ENCODE results near the gene DISC1. TPM values are rescaled to one million over a fixed set of nuclear protein-coding genes. Genes with fewer than 3 reads are reported as not detected.

Gene DISC1
- total RNA-seq, 1 experiment from 2014 or later, result 3.3 TPM

- Histone ChIP-seq H3K27me3 (replicated peaks) (no peaks in the 10 kb centered on the region), H3K9me3 (replicated peaks) (no peaks in the 10 kb centered on the region), H3K36me3 (no peaks in the 10 kb centered on the region), H3K4me1 (replicated peaks) (peaks cover 8% of the 10 kb centered on the region), H3K27ac (no peak overlapping the region), H3K4me3 (no peak overlapping the region)
- no peak for DNase-seq (ENCODE audit: low read depth in 1 of 2, low spot score in 2 of 2)
These were observed 215.2 kb downstream of the DISC1 start for GRCh38 chr1:231841616-231842344.

GRCh38 chr1:231842441-231842840, 215.9 kb downstream of the DISC1 start:
- DNase-seq (ENCODE audit: low read depth in 1 of 2, low spot score in 2 of 2), result no peak
- Histone ChIP-seq H3K4me3 (no peak overlapping the region), H3K4me1 (replicated peaks) (peaks cover 8% of the 10 kb centered on the region), H3K36me3 (no peaks in the 10 kb centered on the region), H3K27me3 (replicated peaks) (no peaks in the 10 kb centered on the region), H3K9me3 (replicated peaks) (no peaks in the 10 kb centered on the region), H3K27ac (no peak overlapping the region)

DNA sequence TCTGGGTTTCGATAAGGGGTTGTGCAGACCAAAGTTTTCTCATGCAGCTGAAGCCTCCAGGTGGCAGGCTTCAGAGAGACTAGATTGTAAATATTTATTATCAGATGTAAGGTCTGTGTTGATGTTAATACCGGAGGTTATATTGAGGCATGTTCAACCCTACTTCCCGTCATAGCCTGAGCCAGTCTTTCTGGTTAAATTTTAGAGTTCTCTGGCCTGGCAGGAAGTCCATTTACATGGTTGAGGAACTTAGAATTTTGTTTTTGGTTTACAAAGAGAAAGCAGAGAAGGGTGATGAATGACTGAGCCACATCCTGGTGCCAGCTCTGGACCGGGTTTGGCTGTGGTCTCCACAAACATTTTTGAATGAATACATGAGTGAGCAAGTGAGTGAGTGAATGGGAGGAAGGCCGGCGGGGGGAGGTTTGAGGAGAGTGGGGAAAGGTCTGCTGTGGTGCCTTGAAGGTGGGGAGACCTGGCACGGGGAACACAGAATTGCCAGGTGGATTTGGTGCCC, 218.5 kb downstream of the DISC1 start:
- no peak overlapping the region for H3K27ac ChIP-seq
- no peaks in the 10 kb centered on the region for H3K36me3 ChIP-seq
- peak in 1 of 2 experiments; percentile 19 for DNase-seq (ENCODE audit: low read depth in 1 of 2, low spot score in 2 of 2)
- H3K9me3 ChIP-seq (replicated peaks), result no peaks in the 10 kb centered on the region
- peaks cover 8% of the 10 kb centered on the region for H3K4me1 ChIP-seq (replicated peaks)
- no peak overlapping the region for H3K4me3 ChIP-seq
- H3K27me3 ChIP-seq (replicated peaks), result no peaks in the 10 kb centered on the region

DNA sequence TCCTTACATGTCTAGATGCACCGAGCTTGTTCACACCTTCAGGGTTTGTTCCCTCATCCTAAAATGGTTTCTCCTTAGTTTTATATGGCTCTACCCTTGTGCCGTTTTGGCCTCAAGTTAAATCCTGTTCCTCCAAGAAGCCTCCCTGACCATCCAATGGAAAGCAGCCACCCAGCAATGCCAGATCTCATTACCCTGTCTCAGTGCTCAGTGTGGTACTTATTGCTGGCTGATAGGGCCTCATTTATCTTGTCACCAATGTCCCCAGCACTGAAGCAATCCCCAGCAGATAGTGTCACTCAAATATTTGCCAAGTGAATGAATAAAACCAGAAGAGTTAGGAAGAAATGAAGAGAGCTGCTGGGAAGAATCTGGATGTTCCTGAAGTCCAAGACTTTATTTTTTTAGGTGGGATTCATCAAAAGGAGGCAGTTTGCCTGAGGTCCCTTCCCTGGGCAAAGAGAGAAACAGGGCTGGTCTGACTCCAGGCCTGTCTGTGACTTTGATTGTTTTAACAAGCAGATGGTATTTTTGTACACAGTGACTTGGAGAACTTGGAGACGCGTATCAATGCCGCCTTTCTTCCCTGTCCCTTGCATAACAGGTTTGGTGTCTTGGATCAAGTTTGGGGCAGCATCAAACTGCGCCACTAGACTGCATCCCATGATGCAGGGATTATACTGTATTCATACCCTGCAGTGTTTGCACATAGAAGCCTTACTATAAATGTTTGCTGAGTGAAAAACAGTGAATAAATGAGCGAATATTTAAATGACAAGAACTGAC, 221.2 kb downstream of the DISC1 start:
- Histone ChIP-seq H3K4me3 (no peak overlapping the region), H3K27me3 (replicated peaks) (no peaks in the 10 kb centered on the region), H3K36me3 (no peaks in the 10 kb centered on the region), H3K27ac (no peak overlapping the region), H3K4me1 (replicated peaks) (peaks cover 8% of the 10 kb centered on the region), H3K9me3 (replicated peaks) (no peaks in the 10 kb centered on the region)
- no peak for DNase-seq (ENCODE audit: low read depth in 1 of 2, low spot score in 2 of 2)

- Histone ChIP-seq H3K4me3 (no peak overlapping the region), H3K36me3 (no peaks in the 10 kb centered on the region), H3K27me3 (replicated peaks) (no peaks in the 10 kb centered on the region), H3K9me3 (replicated peaks) (no peaks in the 10 kb centered on the region), H3K27ac (no peak overlapping the region), H3K4me1 (replicated peaks) (peaks cover 6% of the 10 kb centered on the region)
- DNase-seq (ENCODE audit: low read depth in 1 of 2, low spot score in 2 of 2), result no peak
These were observed 223.4 kb downstream of the DISC1 start for GRCh38 chr1:231849981-231850380.

DNA sequence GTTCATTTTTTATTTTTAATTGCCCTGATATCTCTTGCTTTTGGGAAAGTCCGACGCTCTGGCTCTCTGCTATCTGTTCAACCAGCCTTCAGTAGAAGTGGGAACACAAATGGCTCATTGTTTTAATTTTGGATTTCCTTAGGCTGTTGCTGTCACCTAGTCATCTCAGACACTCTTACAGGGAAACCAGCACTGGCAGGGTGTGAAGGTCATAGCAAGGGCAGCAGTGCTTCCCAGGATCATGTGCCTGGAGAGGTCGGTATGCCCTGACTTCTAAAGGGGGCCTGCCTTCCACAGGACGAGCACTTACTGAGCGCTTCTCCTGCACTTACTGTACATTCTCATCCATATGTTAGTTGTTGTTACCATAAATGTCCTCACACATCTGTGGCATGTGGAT, 224.2 kb downstream of the DISC1 start:
- Histone ChIP-seq H3K27ac (no peak overlapping the region), H3K9me3 (replicated peaks) (no peaks in the 10 kb centered on the region), H3K27me3 (replicated peaks) (no peaks in the 10 kb centered on the region), H3K36me3 (no peaks in the 10 kb centered on the region), H3K4me3 (no peak overlapping the region), H3K4me1 (replicated peaks) (no peaks in the 10 kb centered on the region)
- no peak for DNase-seq (ENCODE audit: low read depth in 1 of 2, low spot score in 2 of 2)

DNA sequence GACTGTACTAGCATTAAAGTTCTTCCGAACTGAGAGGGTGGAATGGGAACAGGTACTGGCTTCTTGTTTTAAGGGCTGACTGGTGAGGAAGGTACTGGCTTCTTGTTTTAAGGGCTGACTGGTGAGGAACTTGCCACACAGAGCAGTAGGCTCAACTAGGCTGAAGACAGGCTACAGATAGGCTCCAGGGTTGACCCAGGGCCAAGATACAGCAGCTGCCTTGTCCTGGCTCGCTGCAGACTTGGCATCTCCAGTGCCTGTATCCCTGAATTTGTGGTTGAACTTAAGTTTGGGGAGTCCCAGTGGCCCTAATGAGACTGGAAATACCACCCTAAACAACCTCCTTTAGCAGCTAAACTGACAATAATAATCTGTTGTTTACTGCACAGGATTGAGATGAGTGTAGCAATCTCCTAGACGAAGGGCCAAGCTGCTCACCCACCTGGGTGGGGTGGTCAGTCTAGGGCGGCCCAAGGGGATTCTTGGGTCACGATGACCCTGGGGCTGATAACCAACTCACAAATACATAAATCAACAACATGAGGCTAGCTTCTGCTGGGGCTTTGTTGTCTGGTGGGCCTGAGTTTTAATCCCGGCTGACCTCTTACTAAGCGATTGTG, 227.1 kb downstream of the DISC1 start:
- Histone ChIP-seq H3K9me3 (replicated peaks) (no peaks in the 10 kb centered on the region), H3K27me3 (replicated peaks) (no peaks in the 10 kb centered on the region), H3K36me3 (no peaks in the 10 kb centered on the region), H3K4me3 (no peak overlapping the region), H3K4me1 (replicated peaks) (no peaks in the 10 kb centered on the region), H3K27ac (no peak overlapping the region)
- no peak for DNase-seq (ENCODE audit: low read depth in 1 of 2, low spot score in 2 of 2)

GRCh38 chr1:231855361-231855760, 228.8 kb downstream of the DISC1 start:
- no peak overlapping the region for H3K4me3 ChIP-seq
- H3K9me3 ChIP-seq (replicated peaks), result no peaks in the 10 kb centered on the region
- DNase-seq (ENCODE audit: low read depth in 1 of 2, low spot score in 2 of 2), result no peak
- no peaks in the 10 kb centered on the region for H3K4me1 ChIP-seq (replicated peaks)
- H3K27me3 ChIP-seq (replicated peaks), result no peaks in the 10 kb centered on the region
- no peaks in the 10 kb centered on the region for H3K36me3 ChIP-seq
- no peak overlapping the region for H3K27ac ChIP-seq

GRCh38 chr1:231855926-231856325, 229.3 kb downstream of the DISC1 start:
- Histone ChIP-seq H3K27ac (no peak overlapping the region), H3K9me3 (replicated peaks) (no peaks in the 10 kb centered on the region), H3K36me3 (no peaks in the 10 kb centered on the region), H3K4me1 (replicated peaks) (no peaks in the 10 kb centered on the region), H3K4me3 (no peak overlapping the region), H3K27me3 (replicated peaks) (no peaks in the 10 kb centered on the region)
- DNase-seq (ENCODE audit: low read depth in 1 of 2, low spot score in 2 of 2), result no peak

GRCh38 chr1:231856426-231856825, 229.8 kb downstream of the DISC1 start:
- H3K27me3 ChIP-seq (replicated peaks), result no peaks in the 10 kb centered on the region
- H3K4me1 ChIP-seq (replicated peaks), result no peaks in the 10 kb centered on the region
- no peak overlapping the region for H3K27ac ChIP-seq
- no peak for DNase-seq (ENCODE audit: low read depth in 1 of 2, low spot score in 2 of 2)
- H3K36me3 ChIP-seq, result no peaks in the 10 kb centered on the region
- H3K4me3 ChIP-seq, result no peak overlapping the region
- no peaks in the 10 kb centered on the region for H3K9me3 ChIP-seq (replicated peaks)

DNA sequence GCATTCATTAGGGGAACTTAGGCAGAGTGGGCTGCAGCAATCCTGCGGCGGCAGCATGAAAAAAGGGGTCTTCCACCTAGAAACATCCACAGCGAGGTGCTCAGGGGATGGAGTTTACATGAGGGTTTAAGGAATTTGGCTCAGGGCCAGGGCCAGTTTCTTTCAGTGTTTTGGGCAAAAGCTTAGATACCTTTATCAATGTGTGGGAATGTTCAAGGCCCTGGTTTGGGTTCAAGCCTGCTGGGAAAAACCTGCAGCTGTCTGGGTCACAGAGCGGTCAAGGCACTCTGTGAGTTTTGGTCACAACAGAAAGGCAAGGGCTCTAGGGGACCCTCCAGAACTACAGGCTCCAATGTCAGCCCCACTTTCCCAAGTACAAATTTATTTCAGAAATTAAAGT, 230.3 kb downstream of the DISC1 start:
- H3K27me3 ChIP-seq (replicated peaks), result no peaks in the 10 kb centered on the region
- no peaks in the 10 kb centered on the region for H3K9me3 ChIP-seq (replicated peaks)

DNA sequence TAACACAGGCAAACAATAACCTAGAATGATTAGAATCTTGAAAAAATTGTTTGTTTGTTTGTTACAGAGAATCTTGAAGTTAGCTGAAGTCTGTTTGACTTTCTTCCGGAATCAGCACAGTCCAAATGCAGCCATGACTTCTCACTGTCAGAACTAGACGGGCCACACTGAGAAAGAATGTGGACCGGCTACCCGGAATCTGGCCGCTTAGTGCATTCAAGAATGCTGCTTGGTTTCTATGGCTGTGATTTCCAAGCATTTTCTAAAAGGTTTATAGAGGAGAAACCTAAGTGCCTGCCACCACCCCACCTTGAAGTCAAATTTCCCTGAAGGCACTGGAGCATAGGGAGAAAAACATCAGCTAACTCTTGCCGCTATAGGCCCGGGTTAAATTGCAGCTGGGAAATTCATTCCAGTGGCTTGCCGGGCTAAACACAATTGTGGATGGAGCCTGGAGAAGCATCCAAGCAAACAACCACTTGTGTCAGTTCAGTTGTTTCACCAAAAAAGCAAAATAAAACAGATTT, 231.1 kb downstream of the DISC1 start:
- Histone ChIP-seq H3K4me3 (no peak overlapping the region), H3K9me3 (replicated peaks) (no peaks in the 10 kb centered on the region), H3K4me1 (replicated peaks) (no peaks in the 10 kb centered on the region), H3K27ac (no peak overlapping the region), H3K27me3 (replicated peaks) (no peaks in the 10 kb centered on the region), H3K36me3 (no peaks in the 10 kb centered on the region)
- no peak for DNase-seq (ENCODE audit: low read depth in 1 of 2, low spot score in 2 of 2)

More for the DNA sequence above, 230.3 kb downstream of the DISC1 start:
- Histone ChIP-seq H3K27ac (no peak overlapping the region), H3K36me3 (no peaks in the 10 kb centered on the region), H3K4me3 (no peak overlapping the region), H3K4me1 (replicated peaks) (no peaks in the 10 kb centered on the region)
- DNase-seq (ENCODE audit: low read depth in 1 of 2, low spot score in 2 of 2), result no peak

DNA sequence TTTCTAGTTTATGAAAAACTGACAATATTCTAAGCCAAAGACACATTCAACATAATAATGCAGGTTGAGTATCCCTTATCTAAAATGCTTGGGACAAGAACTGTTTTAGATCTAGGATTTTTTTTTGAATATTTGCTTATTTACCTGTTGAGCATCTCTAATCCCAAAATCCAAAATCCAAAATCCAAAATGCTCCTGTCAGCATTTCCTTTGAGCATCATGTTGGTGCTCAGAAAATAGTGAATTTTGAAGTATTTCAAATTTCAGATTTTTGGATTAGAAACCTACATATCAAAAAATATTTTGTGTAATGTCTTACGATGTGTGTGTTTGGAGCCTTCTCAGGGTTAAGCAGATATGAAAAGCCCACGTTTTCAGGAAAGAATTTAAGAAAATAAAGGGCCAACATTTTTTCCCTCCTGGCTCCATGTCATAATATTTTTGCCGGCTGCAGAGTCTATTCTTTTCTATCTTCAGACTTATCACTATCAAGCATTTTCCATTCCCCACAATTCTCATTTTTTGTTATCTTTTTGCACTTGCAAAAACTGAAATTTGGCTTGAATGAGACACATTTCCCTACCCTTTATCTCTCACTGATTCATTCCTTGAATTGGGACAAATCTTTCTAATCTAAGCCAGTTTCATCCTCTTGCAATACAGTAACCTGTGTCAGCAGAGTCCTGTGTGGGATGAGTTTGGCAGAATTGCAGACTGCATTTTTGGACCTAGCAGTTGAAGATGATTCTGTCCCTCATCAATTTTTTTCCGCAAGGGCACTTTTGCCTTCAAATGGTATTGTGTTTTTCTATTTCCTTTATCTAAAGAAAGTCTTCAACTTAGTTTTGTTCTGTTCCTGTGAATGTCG, 233.9 kb downstream of the DISC1 start:
- no peaks in the 10 kb centered on the region for H3K27me3 ChIP-seq (replicated peaks)
- H3K4me3 ChIP-seq, result no peak overlapping the region
- DNase-seq (ENCODE audit: low read depth in 1 of 2, low spot score in 2 of 2), result no peak
- H3K9me3 ChIP-seq (replicated peaks), result no peaks in the 10 kb centered on the region
- no peaks in the 10 kb centered on the region for H3K36me3 ChIP-seq
- no peak overlapping the region for H3K27ac ChIP-seq
- H3K4me1 ChIP-seq (replicated peaks), result peaks cover 2% of the 10 kb centered on the region
